IPS-NIHi7 (cell line): Measurements from ENCODE around the gene SIGLEC1.

Source experiments
- DNase-seq: peaks from one replicate; pipeline ENCODE4 v3.0.0; 2012; ENCODE audit warnings: mixed read lengths; ENCODE audit errors: extremely low spot score

Gene SIGLEC1

DNA sequence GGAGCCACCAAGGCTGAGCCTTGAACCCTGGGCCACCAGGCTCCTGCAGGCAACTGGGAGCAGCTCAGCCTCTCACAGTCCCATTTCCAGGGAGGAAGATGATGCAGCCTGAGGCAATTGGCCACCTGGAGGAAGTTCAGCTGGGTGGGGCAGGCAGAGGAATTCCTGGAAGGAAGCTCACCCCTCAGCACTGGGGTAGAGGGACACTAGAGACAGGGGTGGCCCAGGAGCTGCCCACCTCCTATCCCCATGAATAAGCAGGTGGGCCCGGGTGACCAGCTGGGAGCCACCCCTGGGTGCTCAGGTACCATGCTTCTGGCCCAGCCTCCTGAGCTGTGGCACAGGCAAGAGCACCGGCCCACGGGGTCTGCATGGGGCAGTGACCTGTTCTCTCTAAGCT, 16.5 kb upstream of the SIGLEC1 start:
- DNase-seq = no peak

DNA sequence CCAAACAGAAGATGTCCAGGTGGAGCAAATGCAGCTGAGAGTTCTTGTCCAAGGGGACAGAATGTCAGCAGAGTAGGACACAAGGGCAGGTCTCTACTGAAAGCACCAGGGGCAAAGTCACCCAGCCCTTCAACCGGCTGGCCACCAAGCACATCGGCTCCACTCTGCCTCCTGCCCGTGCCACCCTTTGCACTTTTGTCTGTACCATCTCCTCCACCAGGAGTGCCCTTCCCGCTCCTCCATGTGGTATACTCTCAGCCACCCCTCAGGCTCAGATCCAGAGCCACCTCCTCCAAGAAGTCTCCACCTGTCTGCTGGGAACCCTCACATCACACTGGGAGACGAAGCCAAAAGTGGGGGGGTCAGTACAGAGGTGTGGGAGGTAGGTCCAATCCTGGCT, 16.0 kb upstream of the SIGLEC1 start:
- DNase-seq = no peak

DNA sequence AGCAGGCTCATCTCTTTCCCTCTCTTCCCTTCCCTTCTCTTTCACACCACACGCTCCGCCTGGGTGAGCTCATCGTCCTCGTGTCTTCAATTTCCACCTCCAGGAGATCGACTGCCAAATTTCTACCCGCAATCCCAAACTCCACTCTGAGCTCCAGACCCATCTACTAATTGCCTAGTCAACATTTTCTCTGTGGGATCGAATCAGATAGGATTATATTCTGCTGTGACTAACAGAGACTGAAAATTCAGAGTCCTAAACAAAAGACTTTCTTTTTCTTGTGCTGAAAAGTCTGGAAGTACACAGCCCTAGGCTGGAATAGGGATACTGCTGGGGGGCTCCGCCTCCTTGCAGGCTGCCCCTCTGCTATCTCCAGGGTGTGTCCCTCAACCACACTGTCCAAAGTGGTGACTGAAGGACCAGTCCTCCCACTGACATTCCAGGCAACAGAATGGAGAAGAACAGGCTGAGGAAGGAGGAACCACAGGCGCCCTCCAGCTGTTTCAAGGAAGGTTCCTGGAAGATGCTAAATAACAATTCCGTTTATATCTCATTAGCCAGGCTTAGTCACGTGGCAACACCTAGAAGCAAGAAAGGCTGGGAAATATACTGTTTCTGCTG, 15.1 kb upstream of the SIGLEC1 start:
- no peak for DNase-seq

DNA sequence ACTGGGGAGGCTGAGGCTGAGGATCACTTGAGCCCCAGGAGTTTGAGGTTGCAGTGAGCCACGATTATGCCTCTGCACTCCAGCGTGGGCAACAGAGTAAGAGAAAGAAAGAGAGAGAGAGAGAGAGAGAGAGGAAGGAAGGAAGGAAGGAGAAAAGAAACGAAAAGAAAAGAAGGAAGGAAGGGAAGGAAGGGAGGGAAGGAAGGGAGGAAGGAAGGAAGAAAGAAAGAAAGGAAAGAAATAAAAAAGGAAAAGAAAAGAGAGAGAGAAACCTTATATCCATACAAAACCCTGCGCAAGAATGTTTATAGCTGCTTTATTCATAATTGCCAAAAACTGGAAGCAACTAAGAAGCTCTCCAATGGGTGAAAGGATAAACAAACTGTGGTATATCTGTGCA, 12.0 kb upstream of the SIGLEC1 start:
- DNase-seq = no peak

DNA sequence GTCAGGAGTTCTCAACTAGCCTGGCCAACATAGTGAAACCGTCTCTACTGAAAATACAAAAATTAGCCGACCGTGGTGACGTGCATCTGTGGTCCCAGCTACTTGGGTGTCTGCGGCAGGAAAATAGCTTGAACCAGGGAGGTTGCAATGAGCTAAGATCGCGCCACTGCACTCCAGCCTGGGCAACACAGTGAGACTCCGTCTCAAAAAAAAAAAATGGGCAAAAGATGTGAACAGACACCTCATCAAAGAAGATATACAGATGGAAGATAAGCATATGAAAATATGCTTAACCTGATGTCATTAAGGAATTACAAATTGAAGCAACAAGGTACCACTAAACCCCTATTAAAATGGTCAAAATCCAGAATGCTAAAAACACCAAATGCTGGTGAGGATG, 10.9 kb upstream of the SIGLEC1 start:
- no peak for DNase-seq

DNA sequence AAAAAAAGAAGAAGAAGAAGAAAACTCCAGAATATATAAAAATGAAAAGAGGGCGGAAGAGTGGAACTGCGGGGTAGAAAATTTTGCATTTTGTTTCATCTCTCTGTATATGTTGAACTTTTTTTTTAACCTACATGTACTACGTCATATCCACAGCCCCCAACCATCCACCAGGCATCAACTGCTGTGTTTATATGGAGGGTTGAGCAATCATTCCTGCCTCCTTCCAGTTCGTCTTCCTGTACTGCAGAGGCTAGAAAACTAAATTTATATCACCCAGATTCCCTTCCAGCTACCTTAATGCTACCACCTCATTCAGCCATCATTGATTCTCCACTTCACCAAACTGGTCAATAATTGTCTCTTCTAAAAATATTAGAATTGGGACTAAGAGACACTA, 9.5 kb upstream of the SIGLEC1 start:
- DNase-seq = no peak

DNA sequence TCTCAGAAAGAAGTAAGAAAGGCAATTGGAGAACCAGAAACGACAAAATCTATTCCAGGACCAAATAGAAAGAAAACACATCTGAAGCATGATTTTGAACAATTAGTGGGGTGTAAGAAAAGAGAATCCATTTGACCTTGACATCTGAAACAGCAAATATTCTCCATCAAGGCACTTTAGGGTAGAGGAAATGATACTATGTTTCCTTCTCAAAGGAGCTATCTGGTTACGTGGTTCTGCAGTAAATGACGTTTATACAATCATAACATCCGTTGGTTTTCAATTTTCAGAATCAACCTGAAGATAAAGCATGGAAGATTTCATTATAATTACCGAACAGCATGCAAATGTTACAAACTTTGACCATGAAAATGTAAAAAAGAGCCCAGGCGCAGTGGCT, 8.2 kb upstream of the SIGLEC1 start:
- DNase-seq = no peak

DNA sequence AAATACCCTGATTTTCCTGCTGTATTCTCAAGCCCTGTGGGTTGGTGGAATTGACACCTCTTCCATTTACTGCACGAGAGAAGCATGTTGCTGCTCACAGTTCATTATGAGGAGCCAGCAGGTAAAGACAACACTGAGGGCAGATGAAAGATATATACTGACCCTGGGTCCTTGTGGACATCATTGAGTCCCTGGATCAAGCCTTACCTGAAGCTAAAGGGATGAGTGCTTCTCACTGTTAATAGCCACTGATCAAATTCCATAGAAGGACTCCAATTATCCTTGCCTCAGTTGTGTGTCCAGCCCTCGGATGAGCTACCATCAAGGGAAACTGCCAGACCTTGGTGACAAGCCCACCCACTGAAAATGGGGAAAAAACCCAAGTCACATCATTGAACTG, 7.7 kb upstream of the SIGLEC1 start:
- no peak for DNase-seq

DNA sequence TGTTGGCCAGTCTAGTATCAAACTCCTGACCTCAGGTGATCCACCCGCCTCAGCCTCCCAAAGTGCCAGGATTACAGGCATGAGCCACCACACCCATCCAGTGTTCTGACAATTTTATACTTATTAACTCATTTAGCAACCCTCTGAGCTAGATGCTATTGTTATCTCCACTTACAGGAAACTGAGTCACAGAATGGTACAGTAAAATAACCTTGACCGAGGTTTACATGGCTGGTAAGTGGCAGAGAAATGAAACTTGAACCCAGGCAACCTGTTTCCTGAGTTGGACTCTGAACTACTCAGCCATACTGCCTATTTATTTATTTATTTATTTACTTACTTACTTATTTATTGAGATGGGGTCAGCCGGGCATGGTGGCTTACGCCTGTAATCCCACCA, 6.6 kb upstream of the SIGLEC1 start:
- no peak for DNase-seq

DNA sequence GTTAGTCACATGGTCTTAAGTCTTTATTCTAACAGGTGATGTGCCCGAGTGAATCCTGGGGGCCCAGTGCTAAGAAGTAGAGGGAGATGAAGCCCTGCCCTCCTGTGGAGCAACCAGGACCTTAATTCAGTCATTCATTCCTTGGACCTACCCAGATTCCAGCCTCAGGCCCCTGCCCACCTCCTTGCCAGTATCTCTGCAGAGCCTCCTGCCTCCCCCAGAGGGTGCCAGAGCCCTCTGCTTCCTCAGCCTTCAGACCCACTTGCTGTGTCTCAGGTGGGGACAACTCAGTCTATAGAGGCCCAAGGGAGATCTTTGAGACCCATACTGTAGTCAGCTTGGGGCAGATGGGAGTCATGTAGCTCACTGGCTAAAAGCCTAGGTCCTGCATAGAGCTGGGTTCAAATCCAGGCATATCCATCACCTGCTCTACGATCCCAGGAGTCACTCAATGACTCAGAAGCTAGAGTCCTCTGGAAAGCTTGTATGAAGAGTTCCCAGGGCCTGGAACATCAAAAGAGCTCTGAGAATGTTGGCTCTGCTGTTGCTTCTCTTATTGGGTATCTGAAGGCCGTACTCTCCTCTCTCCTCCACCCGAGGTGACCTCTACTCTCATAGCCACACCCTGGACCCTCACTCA, 3.9 kb upstream of the SIGLEC1 start:
- peak; percentile 83 for DNase-seq

DNA sequence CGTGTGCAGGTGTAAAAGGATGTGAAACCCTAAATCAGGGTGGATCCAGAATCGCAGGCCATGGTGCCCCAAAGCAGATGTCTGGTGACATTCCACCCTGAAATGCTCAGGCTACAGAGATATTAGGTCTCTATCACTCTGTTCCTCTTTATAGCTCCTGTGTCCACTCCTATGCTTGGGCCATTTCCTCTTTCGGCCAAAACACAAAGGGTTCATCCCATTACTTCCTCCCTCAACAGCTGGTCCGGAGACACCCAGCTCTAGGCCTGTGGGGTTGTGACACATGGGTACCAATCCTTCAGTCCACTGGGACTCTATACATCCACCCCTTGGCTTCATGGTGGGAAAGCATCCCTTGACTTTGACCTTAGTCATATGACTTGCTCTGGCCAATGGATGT, 1.7 kb upstream of the SIGLEC1 start:
- DNase-seq = no peak

DNA sequence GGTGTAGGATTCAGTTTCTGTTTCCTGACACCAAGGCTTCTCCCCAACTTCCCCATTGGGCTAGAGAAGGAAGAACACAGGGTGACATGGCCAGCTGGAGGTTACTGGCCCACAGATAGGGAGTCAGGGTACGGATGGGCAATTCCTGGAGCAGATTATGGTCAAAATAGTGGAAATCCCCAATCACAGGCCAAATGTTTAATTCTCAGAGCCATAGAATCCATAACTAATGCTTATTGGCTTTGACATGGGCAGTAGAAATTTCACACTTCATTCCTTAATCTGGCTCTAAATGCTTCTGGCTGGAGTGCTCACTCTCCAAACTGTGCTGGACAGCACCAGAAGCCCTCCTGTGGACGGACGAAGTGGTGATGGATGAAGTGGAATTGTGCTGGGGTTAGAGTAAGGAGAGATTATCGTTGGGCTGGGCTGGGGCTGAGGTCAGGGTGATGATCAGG, 887 bp downstream of the SIGLEC1 start:
- no peak for DNase-seq

DNA sequence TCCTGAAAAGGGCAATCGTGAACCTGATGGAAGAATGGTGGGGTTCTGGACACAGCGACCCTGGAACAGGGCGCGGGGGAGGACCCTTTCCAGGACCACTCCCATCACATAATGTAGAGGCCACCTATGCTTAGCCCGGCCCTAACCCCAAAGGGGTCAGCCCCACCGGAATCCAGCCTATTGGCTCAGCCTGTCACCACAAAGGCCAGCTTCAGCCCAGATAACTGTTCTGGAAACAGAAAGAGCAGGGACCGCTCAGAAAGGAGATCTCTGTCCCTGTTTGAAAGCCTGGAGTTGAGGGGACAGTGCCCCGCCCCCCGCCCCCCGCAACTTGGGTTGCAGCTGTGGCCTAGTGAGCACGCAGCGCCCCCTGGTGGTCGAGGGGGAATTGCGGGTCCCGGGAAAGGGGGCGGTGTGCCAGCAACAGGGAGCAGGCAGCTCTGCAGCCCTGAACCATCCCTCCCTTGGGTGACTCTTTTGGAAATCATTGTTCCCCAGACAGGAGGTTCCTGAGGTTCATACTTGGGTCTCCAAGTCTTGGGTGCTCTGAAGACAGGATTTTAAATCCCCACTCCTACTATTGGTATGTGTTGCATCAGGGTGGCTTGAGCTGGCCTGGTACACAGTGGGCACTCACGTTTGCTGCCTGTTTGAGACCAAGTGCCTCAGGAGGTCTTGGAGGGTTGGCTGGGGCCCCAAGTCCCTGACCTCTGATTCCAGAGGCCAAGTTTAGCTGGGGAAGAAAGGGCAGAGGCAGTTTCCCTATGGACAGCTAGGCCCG, 1.5 kb downstream of the SIGLEC1 start:
- peak; percentile 95 for DNase-seq

DNA sequence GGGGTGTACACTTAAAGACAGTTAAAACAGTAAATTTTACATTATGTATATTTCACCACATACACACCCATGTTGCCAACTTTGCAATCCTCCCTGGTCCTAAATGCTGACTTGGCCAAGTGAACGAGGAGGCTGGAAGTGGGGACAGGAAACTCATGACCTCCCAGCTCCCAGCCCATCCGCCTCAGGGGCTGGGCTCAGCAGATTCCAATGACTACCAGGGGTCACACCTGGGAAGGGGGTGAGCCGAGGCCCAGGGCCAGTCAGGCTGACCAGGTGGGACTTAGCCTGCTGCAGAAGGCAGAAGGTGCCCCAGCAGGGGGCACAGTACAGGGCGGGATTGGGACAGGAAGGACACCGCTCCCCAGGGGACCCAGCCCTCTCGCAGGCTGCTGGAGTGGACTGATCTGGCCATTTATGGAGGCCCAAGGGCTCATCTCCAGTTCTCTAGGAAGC, 2.4 kb downstream of the SIGLEC1 start:
- no peak for DNase-seq

DNA sequence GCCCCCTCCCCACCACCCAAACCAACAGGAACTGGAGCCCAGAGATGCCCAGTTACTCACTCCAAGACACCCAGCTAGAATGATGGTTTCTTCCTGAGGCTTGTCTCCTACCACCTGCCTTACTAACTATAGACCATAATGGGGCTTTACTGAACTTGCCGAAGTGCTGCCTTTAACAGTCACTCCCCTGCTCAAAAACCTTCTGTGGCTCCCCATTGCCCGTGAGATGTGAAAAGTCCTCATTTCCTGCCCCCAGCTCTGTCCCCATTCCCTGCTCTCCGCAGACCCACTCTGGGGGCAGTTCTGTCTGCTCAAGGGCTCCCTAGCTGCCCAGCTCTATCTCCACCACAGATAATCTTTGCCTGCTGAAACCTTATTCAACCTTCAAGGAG, 4.9 kb downstream of the SIGLEC1 start:
- no peak for DNase-seq

DNA sequence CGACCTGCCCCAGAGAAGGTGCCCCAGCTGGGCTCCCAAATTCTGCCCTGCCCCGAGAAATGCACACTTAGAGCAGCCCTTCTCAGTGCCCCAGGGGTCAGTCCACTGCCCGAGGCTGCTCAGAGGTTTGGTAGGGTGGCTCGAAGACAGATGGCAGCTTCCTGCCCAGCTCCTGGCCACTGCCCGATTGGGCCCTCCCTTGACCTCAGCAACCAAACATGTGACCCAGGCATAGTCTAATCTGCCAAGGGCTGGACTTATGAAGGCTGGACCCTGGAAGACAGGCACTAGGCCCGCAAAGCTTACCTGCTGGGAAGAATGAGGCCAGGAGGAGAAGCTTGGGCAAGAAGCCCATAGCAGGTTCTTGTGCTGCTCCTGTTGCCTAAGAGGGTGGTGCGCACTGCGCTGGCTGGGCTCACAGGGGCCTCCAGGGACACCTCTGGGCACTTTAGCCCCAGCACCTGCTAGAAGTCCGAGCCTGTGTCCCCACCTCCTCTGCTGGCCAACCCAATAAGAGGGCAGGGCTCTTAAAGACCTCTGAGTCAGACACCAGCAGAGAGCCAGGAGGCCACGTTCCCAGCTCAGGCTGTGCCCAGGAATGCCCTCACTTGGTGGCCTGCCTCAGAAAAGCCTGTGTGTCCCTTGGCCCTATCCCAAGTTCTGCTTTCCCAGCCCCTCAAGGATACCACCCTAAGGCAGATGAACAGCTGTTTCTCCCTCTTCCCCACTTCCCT, 5.5 kb downstream of the SIGLEC1 start:
- no peak for DNase-seq

DNA sequence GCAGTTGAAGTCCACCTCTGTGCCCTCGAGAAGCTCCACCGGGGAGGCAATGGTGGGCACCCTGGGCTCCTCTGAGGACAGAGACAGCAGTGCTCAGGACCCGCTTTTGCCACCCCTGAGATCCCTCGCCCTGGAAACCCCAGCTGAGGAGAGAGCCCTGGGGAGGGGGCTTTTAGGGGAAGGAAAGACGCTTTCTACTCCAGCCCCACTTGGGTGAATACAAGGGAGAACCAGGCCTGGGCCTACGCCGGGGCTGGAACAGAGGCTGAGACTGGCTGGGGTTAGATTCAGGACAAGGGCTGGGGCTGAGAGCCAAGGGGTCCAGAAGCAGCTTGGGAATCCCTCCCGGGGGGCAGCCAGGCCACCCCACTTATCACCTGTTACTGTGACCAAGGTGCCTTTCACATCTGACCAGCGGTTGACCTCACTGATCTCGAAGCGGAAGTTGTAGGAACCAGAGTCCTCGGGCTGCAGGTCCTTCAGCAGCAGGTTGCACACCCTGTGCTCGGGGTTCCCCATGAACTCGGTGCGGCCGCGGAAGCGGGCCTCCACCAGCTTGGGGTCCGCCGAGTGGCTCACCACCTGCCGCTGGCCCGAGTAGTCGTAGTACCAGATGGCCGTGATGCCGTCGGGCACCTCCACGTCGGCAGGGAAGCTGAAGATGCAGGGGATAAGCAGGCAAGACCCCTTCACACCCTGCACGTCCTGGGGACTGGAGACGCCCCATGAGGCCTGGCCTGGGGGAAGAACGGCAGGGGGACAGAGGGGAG, 6.2 kb downstream of the SIGLEC1 start:
- DNase-seq = no peak

DNA sequence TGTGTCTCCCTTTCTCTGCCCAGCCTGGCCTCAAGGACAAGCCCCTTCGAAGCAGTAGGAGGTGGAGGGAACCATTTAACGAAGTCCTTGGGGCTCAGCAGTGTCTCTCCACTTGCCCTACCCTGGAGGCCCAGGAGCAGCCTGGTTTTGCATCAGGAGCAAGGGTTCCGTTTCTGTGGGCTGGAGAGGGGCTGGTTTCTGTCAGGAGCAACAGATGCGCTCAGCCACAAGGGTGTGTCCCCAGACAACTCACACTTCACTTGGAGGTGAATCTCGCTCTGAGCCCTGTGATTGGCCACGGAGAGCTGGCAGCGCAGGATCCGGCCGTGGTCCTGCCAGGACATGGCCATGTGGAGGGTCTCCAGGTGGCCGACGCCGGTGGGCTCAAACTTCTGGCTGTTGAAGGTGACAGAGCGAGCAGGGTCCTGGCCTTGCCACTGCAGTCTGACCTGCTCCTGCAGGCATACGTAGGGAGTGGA, 6.9 kb downstream of the SIGLEC1 start:
- DNase-seq = no peak

DNA sequence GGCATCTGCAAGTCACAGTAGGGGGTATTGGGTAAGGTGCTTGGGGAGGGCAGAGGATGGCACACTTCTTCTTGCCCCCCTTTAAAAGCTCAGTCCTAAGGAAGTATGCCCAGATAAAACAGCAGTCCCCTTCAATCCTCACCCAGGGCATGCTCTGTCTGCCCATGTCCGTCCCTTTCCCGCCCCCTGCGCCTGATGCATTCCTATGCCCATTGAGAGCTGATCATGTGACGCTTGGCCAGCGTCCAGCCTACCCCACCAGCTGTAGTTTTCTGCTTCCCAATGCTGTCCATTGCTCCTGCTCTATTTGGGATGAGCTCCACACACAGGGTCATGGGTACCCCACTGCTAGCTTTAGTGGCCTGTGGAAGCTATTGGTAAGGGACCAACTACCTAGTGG, 8.3 kb downstream of the SIGLEC1 start:
- no peak for DNase-seq

DNA sequence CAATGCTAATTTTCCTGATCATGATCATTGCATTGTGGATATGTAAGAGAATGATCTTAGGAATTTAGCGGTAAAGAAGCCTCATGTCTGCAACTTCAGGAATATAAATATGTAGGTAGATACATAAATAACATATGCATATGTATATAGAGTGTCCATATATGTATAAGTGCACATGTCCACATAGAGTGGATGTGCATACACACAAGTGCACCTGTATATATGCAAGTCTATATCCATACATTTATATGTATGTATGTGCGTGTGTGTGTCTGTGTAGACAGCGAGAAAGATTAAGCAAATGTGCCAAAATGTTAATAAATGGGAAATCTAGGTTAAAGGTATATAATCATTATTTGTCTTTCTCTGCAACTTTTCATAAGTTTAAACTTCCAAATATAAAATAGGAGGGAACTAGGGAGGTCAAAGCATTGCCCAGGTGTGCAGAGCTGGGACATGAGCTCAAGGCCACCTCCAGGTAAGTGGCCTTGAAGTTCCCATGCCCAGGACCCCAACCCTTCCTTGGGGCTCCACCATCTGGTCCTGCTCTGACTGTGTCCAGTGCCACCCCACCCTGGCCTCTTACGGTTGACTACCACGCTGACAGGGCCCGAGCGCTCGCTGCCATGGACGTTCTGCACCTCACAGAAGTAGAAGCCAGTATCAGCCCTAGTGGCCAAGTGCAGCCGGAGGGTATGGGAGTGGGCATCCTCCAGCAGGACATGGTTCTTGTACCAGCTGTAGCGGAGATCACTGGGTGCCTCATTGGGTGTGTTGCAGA, 9.6 kb downstream of the SIGLEC1 start:
- DNase-seq = no peak
